KMS-11 (cell line): ENCODE data around the gene ZBTB25.

Source experiments
- H2AFZ ChIP-seq: fragments of 200-600 bp; sonication (generic); 2 replicates; pipeline ENCODE4 v1.6.1; 2016; ENCODE audit warnings: antibody characterized with exemption, mixed run types, low read depth
- H3K27ac ChIP-seq: fragments of 200-600 bp; sonication (generic); 2 replicates; pipeline ENCODE4 v1.6.1; 2016; ENCODE audit warnings: mild to moderate bottlenecking, mixed run types
- H3K27me3 ChIP-seq: fragments of 200-600 bp; sonication (generic); 2 replicates; pipeline ENCODE4 v1.6.1; 2017; ENCODE audit warnings: mild to moderate bottlenecking, low read depth, mixed run types, moderate library complexity; ENCODE audit not compliant: insufficient read depth
- H3K36me3 ChIP-seq: fragments of 200-600 bp; sonication (generic); 2 replicates; pipeline ENCODE4 v1.6.1; 2017; ENCODE audit warnings: mild to moderate bottlenecking, mixed run types; ENCODE audit not compliant: insufficient read depth
- H3K4me1 ChIP-seq: fragments of 200-600 bp; sonication (generic); 2 replicates; pipeline ENCODE4 v1.6.1; 2016; ENCODE audit warnings: mild to moderate bottlenecking, low read depth, mixed run types; ENCODE audit not compliant: poor library complexity, severe bottlenecking
- H3K4me2 ChIP-seq: fragments of 200-600 bp; sonication (generic); 2 replicates; pipeline ENCODE4 v1.7.0; 2016; ENCODE audit warnings: mild to moderate bottlenecking, mixed run types
- H3K4me3 ChIP-seq: fragments of 200-600 bp; sonication (generic); IDR thresholded peaks from 2 replicates; pipeline ENCODE4 v1.6.1; 2017; ENCODE audit warnings: low read depth, low read length, mixed read lengths; ENCODE audit not compliant: insufficient read depth
- H3K79me2 ChIP-seq: fragments of 200-600 bp; sonication (generic); 2 replicates; pipeline ENCODE4 v1.6.1; 2016; ENCODE audit warnings: low read depth, mixed run types; ENCODE audit not compliant: insufficient read depth
- H3K9ac ChIP-seq: fragments of 200-600 bp; sonication (generic); 2 replicates; pipeline ENCODE4 v1.6.1; 2016; ENCODE audit warnings: mild to moderate bottlenecking, mixed run types
- H4K20me1 ChIP-seq: fragments of 200-600 bp; sonication (generic); 2 replicates; pipeline ENCODE4 v1.6.1; 2016; ENCODE audit warnings: mild to moderate bottlenecking, mixed run types; ENCODE audit not compliant: insufficient read depth
- TF ChIP-seq, protein P1 (sequence below): fragments of 200-600 bp; sonication (generic); conservative IDR thresholded peaks from 2 replicates; pipeline ENCODE4 v1.6.1; 2017; ENCODE audit warnings: low read depth, mild to moderate bottlenecking, antibody characterized with exemption, low read length, moderate library complexity, mixed read lengths

The ZBTB25 gene

GRCh38 chr14:64501411-64502171, 2.0 kb downstream of the ZBTB25 start:
- no peaks in the 10 kb centered on the region for H4K20me1 ChIP-seq
- H3K27me3 ChIP-seq: no peaks in the 10 kb centered on the region
- H3K79me2 ChIP-seq: peaks cover 60% of the 10 kb centered on the region
- H3K4me1 ChIP-seq: peaks cover 32% of the 10 kb centered on the region
- no peak overlapping the region for H3K4me3 ChIP-seq
- peak overlapping the region; percentile 97; the same call in 1 of the 2 replicates for H3K9ac ChIP-seq
- peak overlapping the region; percentile 98; the same call in 1 of the 2 replicates for H3K27ac ChIP-seq
- peak overlapping the region; percentile 85 for H3K4me2 ChIP-seq
- TF ChIP-seq, protein P1, sequence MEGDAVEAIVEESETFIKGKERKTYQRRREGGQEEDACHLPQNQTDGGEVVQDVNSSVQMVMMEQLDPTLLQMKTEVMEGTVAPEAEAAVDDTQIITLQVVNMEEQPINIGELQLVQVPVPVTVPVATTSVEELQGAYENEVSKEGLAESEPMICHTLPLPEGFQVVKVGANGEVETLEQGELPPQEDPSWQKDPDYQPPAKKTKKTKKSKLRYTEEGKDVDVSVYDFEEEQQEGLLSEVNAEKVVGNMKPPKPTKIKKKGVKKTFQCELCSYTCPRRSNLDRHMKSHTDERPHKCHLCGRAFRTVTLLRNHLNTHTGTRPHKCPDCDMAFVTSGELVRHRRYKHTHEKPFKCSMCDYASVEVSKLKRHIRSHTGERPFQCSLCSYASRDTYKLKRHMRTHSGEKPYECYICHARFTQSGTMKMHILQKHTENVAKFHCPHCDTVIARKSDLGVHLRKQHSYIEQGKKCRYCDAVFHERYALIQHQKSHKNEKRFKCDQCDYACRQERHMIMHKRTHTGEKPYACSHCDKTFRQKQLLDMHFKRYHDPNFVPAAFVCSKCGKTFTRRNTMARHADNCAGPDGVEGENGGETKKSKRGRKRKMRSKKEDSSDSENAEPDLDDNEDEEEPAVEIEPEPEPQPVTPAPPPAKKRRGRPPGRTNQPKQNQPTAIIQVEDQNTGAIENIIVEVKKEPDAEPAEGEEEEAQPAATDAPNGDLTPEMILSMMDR: no peak
- H3K36me3 ChIP-seq: 0 out of 2 replicates have a peak, but pooled peaks cover 2% of the 10 kb centered on the region
- H2AFZ ChIP-seq: no peak overlapping the region

DNA sequence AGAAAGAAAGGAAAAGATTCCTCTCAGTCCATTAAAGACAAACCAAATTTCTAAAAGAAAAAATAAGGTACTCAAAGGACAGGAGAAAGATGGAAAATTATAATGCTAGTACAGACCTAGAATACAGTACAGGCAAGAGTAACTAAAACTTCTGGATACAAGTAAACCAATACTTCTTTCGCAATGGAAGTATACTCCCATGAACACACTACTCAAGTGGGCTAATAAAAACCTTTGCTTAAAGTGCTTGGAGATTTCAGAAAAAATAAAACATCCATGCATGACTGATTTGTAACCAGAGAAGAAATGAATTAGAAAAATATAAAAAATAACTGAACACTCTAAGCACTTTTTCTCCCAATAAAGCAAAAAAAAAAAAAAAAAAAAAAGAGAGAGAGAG, 3.5 kb downstream of the ZBTB25 start:
- H4K20me1 ChIP-seq: no peaks in the 10 kb centered on the region
- H3K79me2 ChIP-seq: peaks cover 46% of the 10 kb centered on the region

GRCh38 chr14:64496764-64497163, 6.9 kb downstream of the ZBTB25 start:
- Histone ChIP-seq H3K4me1 (peaks cover 28% of the 10 kb centered on the region), H3K79me2 (peaks cover 31% of the 10 kb centered on the region), H3K27ac (no peak overlapping the region), H3K9ac (no peak overlapping the region), H3K4me3 (no peak overlapping the region), H3K36me3 (0 out of 2 replicates have a peak, but pooled peaks cover 2% of the 10 kb centered on the region), H2AFZ (no peak overlapping the region), H4K20me1 (no peaks in the 10 kb centered on the region), H3K27me3 (no peaks in the 10 kb centered on the region), H3K4me2 (no peak overlapping the region)
- TF ChIP-seq, protein P1: no peak

More for the DNA sequence above, 3.5 kb downstream of the ZBTB25 start:
- Histone ChIP-seq H2AFZ (no peak overlapping the region), H3K27ac (no peak overlapping the region), H3K36me3 (0 out of 2 replicates have a peak, but pooled peaks cover 2% of the 10 kb centered on the region), H3K9ac (no peak overlapping the region), H3K4me1 (peaks cover 31% of the 10 kb centered on the region), H3K27me3 (no peaks in the 10 kb centered on the region), H3K4me2 (peak overlapping the region; percentile 47; the same call in 1 of the 2 replicates), H3K4me3 (no peak overlapping the region)
- TF ChIP-seq, protein P1: no peak

- Histone ChIP-seq H3K4me3 (no peak overlapping the region), H3K9ac (no peak overlapping the region), H3K36me3 (0 out of 2 replicates have a peak, but pooled peaks cover 2% of the 10 kb centered on the region), H3K4me1 (peaks cover 13% of the 10 kb centered on the region), H3K79me2 (peaks cover 16% of the 10 kb centered on the region), H3K27ac (no peak overlapping the region), H3K27me3 (no peaks in the 10 kb centered on the region), H2AFZ (no peak overlapping the region), H4K20me1 (no peaks in the 10 kb centered on the region), H3K4me2 (no peak overlapping the region)
- TF ChIP-seq, protein P1: no peak
Measured at GRCh38 chr14:64495252-64495651, 8.4 kb downstream of the ZBTB25 start.
